Upper lobe of left lung (tissue), 4 donors: ENCODE results near the gene EEF1AKMT1.

Experiments used
- CTCF ChIP-seq, 6 experiments: fragments of 450-650 bp in 4 of 6; fragments of 200-600 bp in 2 of 6; sonication (generic) in 2 of 6; IDR thresholded peaks; one replicate each; pipeline ENCODE4 v1.5.1; 2016 to 2019; ENCODE audit warnings: antibody characterized with exemption in 6 of 6
- POLR2A ChIP-seq, 4 donors: fragments of 450-650 bp; IDR thresholded peaks; one replicate each; pipeline ENCODE4 v1.5.1; 2016 to 2017; ENCODE audit warnings: antibody characterized with exemption in 4 of 4, mild to moderate bottlenecking in 2 of 4

- TF ChIP-seq CTCF (IDR thresholded peaks at IDR 0.05), result no peak
- TF ChIP-seq POLR2A (IDR thresholded peaks at IDR 0.05), result no peak
These were observed 60.8 kb downstream of the EEF1AKMT1 start for GRCh38 chr13:20713014-20713376.
